Neural progenitor cell (in vitro differentiated cells): Measurements from ENCODE around the gene RBMS2. TPM values are rescaled to one million over a fixed set of nuclear protein-coding genes. Genes with fewer than 3 reads are reported as not detected.

Experiments used
- DNase-seq: peaks from one replicate; pipeline ENCODE4 v3.0.0-alpha.2; 2016; ENCODE audit warnings: low spot score
- H2AFZ ChIP-seq: fragments of 200-600 bp; sonication (generic); replicated peaks from 2 replicates; pipeline ENCODE4 v1.6.1; 2016; ENCODE audit warnings: antibody characterized with exemption
- H3F3A ChIP-seq: fragments of 200-600 bp; sonication (generic); 2 replicates; pipeline ENCODE4 v1.6.1; 2016; ENCODE audit warnings: antibody characterized with exemption, low read depth
- H3K27ac ChIP-seq: fragments of 200-600 bp; sonication (generic); 2 replicates; pipeline ENCODE4 v1.5.1; 2016; ENCODE audit warnings: mild to moderate bottlenecking
- H3K27me3 ChIP-seq: fragments of 200-600 bp; sonication (generic); 2 replicates; pipeline ENCODE4 v1.6.1; 2016; ENCODE audit warnings: mild to moderate bottlenecking, moderate library complexity
- H3K36me3 ChIP-seq: fragments of 200-600 bp; sonication (generic); 2 replicates; pipeline ENCODE4 v1.5.1; 2016
- H3K4me1 ChIP-seq: fragments of 200-600 bp; sonication (generic); 2 replicates; pipeline ENCODE4 v1.6.1; 2016; ENCODE audit warnings: mixed run types
- H3K4me2 ChIP-seq: fragments of 200-600 bp; sonication (generic); 2 replicates; pipeline ENCODE4 v1.6.1; 2016
- H3K4me3 ChIP-seq: fragments of 200-600 bp; sonication (generic); 2 replicates; pipeline ENCODE4 v1.5.1; 2016
- H3K79me2 ChIP-seq: fragments of 200-600 bp; sonication (generic); 2 replicates; pipeline ENCODE4 v1.6.1; 2016; ENCODE audit warnings: low read depth
- H3K9ac ChIP-seq: fragments of 200-600 bp; sonication (generic); 2 replicates; pipeline ENCODE4 v1.6.1; 2016
- H3K9me3 ChIP-seq: fragments of 200-600 bp; sonication (generic); 2 replicates; pipeline ENCODE4 v1.5.1; 2016; ENCODE audit warnings: low read depth
- H4K20me1 ChIP-seq: fragments of 200-600 bp; sonication (generic); 2 replicates; pipeline ENCODE4 v1.6.1; 2016; ENCODE audit warnings: low read depth
- H3K27ac Mint-ChIP-seq: 3 replicates; pipeline ENCODE4 v1.8.0; 2021; ENCODE audit warnings: mixed read lengths
- H3K27me3 Mint-ChIP-seq: 2 replicates; pipeline ENCODE4 v1.8.0; 2022; ENCODE audit warnings: low read depth, mild to moderate bottlenecking, inconsistent platforms, moderate library complexity, mixed read lengths; ENCODE audit not compliant: insufficient read depth
- H3K36me3 Mint-ChIP-seq: 3 replicates; pipeline ENCODE4 v1.8.0; 2021; ENCODE audit warnings: mixed read lengths
- H3K4me1 Mint-ChIP-seq: 3 replicates; pipeline ENCODE4 v1.8.0; 2021; ENCODE audit warnings: mixed read lengths
- H3K4me3 Mint-ChIP-seq: 3 replicates; pipeline ENCODE4 v1.8.0; 2021; ENCODE audit warnings: mild to moderate bottlenecking, moderate library complexity, mixed read lengths
- H3K9me3 Mint-ChIP-seq: 3 replicates; pipeline ENCODE4 v1.8.0; 2020; ENCODE audit warnings: mixed read lengths
- EZH2 ChIP-seq: fragments of 200-600 bp; sonication (generic); IDR thresholded peaks from 2 replicates; pipeline ENCODE4 v1.6.1; 2017; ENCODE audit warnings: antibody characterized with exemption, mild to moderate bottlenecking, moderate library complexity
- EZH2phosphoT487 ChIP-seq: fragments of 200-600 bp; sonication (generic); IDR thresholded peaks from 2 replicates; pipeline ENCODE4 v1.6.1; 2017; ENCODE audit warnings: antibody characterized with exemption
- total RNA-seq: library from RNA; depleted of rRNA; stranded (reverse); fragments of >200 nt; gene quantifications from 2 replicates; pipeline ENCODE4 v1.2.3, GENCODE V29; 2015; ENCODE audit warnings: low replicate concordance
- TF ChIP-seq, protein P1 (sequence below): fragments of 200-600 bp; sonication (generic); IDR thresholded peaks from 2 replicates; pipeline ENCODE4 v1.5.1; 2017; ENCODE audit warnings: antibody characterized with exemption, mild to moderate bottlenecking

The RBMS2 gene
- total RNA-seq, 1 donor from 2014 or later, result 12.9 TPM

GRCh38 chr12:56631790-56632700, 110.4 kb downstream of the RBMS2 start:
- Mint-ChIP-seq H3K27me3 (peaks cover 4% of the 10 kb centered on the region), H3K27ac (peak overlapping the region; percentile 86), H3K36me3 (peaks cover 2% of the 10 kb centered on the region), H3K4me3 (peak overlapping the region; percentile 99), H3K9me3 (no peaks in the 10 kb centered on the region), H3K4me1 (peaks cover 70% of the 10 kb centered on the region)
- Histone ChIP-seq H3K79me2 (peaks cover 76% of the 10 kb centered on the region), H3K36me3 (no peaks in the 10 kb centered on the region), H3K9ac (no peak overlapping the region), H3K27me3 (no peaks in the 10 kb centered on the region), H3K4me2 (peak overlapping the region; percentile 88), H3K4me1 (peaks cover 36% of the 10 kb centered on the region), H2AFZ (no peak overlapping the region), H3F3A (peaks cover 70% of the 10 kb centered on the region), H3K27ac (no peak overlapping the region), H3K9me3 (no peaks in the 10 kb centered on the region), H4K20me1 (peaks cover 38% of the 10 kb centered on the region), H3K4me3 (peak overlapping the region; percentile 31)
- no peak for TF ChIP-seq EZH2
- TF ChIP-seq, protein P1, sequence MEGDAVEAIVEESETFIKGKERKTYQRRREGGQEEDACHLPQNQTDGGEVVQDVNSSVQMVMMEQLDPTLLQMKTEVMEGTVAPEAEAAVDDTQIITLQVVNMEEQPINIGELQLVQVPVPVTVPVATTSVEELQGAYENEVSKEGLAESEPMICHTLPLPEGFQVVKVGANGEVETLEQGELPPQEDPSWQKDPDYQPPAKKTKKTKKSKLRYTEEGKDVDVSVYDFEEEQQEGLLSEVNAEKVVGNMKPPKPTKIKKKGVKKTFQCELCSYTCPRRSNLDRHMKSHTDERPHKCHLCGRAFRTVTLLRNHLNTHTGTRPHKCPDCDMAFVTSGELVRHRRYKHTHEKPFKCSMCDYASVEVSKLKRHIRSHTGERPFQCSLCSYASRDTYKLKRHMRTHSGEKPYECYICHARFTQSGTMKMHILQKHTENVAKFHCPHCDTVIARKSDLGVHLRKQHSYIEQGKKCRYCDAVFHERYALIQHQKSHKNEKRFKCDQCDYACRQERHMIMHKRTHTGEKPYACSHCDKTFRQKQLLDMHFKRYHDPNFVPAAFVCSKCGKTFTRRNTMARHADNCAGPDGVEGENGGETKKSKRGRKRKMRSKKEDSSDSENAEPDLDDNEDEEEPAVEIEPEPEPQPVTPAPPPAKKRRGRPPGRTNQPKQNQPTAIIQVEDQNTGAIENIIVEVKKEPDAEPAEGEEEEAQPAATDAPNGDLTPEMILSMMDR, result no peak
- peak; percentile 82 for DNase-seq

DNA sequence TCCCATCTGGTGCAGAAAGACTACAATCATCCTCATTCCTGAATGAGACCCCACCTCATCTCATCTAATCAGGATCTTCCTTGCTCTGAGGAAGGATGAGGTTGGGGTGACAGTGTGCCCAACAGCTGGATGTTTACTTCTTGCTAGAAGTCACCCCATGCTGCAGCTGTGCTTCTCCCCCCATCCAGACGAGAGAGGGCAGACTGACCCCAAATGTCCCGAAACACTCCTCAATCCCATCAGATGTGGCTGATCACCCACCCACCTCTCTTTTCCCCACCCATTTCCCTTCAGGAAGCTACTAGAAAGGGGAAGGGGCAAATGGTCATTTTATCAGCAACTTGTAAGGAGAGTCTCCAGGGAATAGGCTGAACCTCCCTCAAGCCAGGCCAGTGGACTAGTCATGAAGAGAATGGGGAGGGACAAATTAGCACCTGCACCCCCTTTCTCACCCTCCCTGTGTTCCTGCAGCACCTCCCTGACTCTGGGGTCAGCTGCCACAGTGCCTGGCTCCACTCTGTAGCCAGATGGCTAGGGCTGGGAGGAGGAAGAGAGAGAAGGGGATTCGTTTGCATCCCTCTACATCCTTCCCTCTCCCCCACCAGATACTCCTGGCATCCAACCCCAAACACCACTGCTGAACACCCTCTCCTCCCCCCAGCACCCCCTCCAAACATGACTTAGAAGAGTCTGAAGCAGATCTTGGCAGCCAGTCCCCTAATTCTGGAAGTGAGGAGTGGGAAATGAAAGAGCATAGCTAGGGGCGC, 111.3 kb downstream of the RBMS2 start:
- Histone ChIP-seq H2AFZ (no peak overlapping the region), H3K79me2 (peaks cover 68% of the 10 kb centered on the region), H3K27me3 (no peaks in the 10 kb centered on the region), H3K27ac (no peak overlapping the region), H3K36me3 (no peaks in the 10 kb centered on the region), H3K4me1 (peaks cover 42% of the 10 kb centered on the region), H3K9me3 (no peaks in the 10 kb centered on the region), H3F3A (peaks cover 79% of the 10 kb centered on the region), H3K4me2 (peak overlapping the region; percentile 88), H3K4me3 (peak overlapping the region; percentile 31), H3K9ac (no peak overlapping the region), H4K20me1 (peaks cover 38% of the 10 kb centered on the region)
- TF ChIP-seq, protein P1, result no peak
- TF ChIP-seq EZH2 (no peak), EZH2phosphoT487 (no peak)
- peaks cover 4% of the 10 kb centered on the region for H3K27me3 Mint-ChIP-seq
- peaks cover 78% of the 10 kb centered on the region for H3K4me1 Mint-ChIP-seq
- H3K27ac Mint-ChIP-seq, result peak overlapping the region; percentile 86
- peak; percentile 17 for DNase-seq
- no peaks in the 10 kb centered on the region for H3K9me3 Mint-ChIP-seq
- peak overlapping the region; percentile 99 for H3K4me3 Mint-ChIP-seq
- peaks cover 5% of the 10 kb centered on the region for H3K36me3 Mint-ChIP-seq

DNA sequence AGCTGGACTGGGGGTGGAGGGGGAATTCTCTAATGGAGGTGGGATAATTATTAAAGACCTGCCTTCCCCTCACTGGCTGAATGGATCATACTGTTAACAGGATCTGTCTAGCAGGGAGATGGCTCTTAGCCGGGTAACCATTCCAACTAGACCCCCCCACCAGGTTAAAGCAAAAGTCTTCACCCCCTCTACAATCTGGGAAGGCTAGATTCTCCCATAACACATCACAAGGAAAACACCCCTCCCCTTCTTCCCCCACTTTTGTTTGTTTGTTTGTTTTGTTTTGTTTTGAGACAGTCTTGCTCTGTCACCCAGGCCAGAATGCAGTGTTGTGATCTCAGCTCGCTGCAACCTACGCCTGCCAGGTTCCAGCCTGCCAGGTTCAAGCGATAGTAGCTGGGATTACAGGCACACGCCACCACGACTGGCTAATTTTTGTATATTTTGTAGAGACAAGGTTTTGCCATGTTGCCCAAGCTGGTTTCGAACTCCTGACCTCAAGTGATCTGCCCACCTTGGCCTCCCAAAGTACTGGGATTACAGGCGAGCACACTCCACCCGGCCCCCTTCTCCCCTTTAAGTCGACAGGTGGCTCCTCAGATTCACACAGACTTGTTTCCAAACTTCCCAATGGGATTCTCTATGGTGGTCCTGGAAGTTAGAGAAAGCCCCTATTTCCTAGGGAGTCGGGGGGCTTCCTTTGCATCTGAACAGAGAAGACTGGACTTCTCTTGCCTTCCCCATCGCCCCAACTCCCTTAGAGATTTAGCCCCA, 112.0 kb downstream of the RBMS2 start:
- H3K4me1 Mint-ChIP-seq, result peaks cover 76% of the 10 kb centered on the region
- H3K27me3 Mint-ChIP-seq, result peaks cover 4% of the 10 kb centered on the region
- Histone ChIP-seq H3K4me2 (peak overlapping the region; percentile 88), H3K9ac (peak overlapping the region; percentile 36), H3K79me2 (peaks cover 60% of the 10 kb centered on the region), H3K36me3 (no peaks in the 10 kb centered on the region), H3K4me1 (peaks cover 37% of the 10 kb centered on the region), H3K27ac (peak overlapping the region; percentile 23), H4K20me1 (peaks cover 35% of the 10 kb centered on the region), H3K4me3 (peak overlapping the region; percentile 88), H3F3A (peaks cover 81% of the 10 kb centered on the region), H2AFZ (no peak overlapping the region), H3K27me3 (no peaks in the 10 kb centered on the region), H3K9me3 (no peaks in the 10 kb centered on the region)
- TF ChIP-seq EZH2phosphoT487 (no peak), EZH2 (no peak)
- TF ChIP-seq, protein P1, result no peak
- H3K27ac Mint-ChIP-seq, result peak overlapping the region; percentile 94
- H3K9me3 Mint-ChIP-seq, result no peaks in the 10 kb centered on the region
- peaks cover 9% of the 10 kb centered on the region for H3K36me3 Mint-ChIP-seq
- H3K4me3 Mint-ChIP-seq, result peak overlapping the region; percentile 99
- peak; percentile 12 for DNase-seq
